ENCODE data around the gene PIK3AP1. TPM values are rescaled to one million over a fixed set of nuclear protein-coding genes. Genes with fewer than 3 reads are reported as not detected.

The PIK3AP1 gene
- total RNA-seq, 1 experiment from 2014 or later = 1.7 TPM

DNA sequence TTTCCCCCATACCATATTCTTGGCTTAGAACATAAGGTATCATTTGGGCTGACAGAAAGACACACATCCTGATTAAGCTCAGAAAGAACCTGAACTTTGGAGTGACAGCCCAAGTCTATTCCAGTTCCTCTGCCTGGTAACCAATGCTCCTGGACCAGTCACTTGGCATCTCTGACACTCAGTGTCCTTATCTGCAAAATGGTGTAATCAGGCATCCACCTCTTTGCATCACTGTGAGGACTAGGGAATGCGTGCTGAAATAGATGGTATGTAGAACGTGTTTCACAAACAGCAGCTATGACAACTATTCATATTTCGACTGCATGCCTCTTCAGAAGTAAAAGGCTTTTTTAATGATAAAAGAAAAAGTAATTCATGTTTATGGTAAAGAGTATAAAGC is 26.2 kb upstream of the PIK3AP1 start:
- WGBS (ENCODE audit: extremely low coverage, insufficient read length, low lambda C conversion rate) = no CpG with 5 or more reads among the region's 3 CpGs
- H3K18ac ChIP-seq (ENCODE audit: insufficient read length, low read depth, low read length) = no peak overlapping the region

More for the DNA sequence above, 26.2 kb upstream of the PIK3AP1 start:
- no peaks in the 10 kb centered on the region for H3K36me3 Mint-ChIP-seq (ENCODE audit: insufficient read depth in 1 of 3, low read depth in 3 of 3)
- no peak overlapping the region for H3K4me3 Mint-ChIP-seq
- no peak overlapping the region for H3K27ac ChIP-seq (ENCODE audit: insufficient read length, low read depth, low read length)
- H3K9me3 ChIP-seq (ENCODE audit: control insufficient read depth, low read depth, low read length) = no peaks in the 10 kb centered on the region
- no peaks in the 10 kb centered on the region for H3K23me2 ChIP-seq (ENCODE audit: insufficient read length, low read depth, low read length, poor library complexity, severe bottlenecking)
- no peak overlapping the region for H3K4me2 ChIP-seq (ENCODE audit: insufficient read depth, insufficient read length, low read length)
- no peaks in the 10 kb centered on the region for H3K79me1 ChIP-seq (ENCODE audit: insufficient read depth, low read depth, low read length, poor library complexity, severe bottlenecking)
- H2AK5ac ChIP-seq (ENCODE audit: insufficient read length, low read length) = no peak overlapping the region
- H3K4me1 Mint-ChIP-seq = peaks cover 4 to 5% of the 10 kb centered on the region in 2 experiments; a peak in 2 of 4 replicates
- H2BK120ac ChIP-seq (ENCODE audit: low read depth, low read length, poor library complexity, severe bottlenecking) = no peak overlapping the region
- H4K8ac ChIP-seq (replicated peaks; ENCODE audit: insufficient read length, low read depth, low read length) = no peak overlapping the region
- TF ChIP-seq CTCF (conservative IDR thresholded peaks at IDR 0.05) = no peak
- no peak overlapping the region for H2AFZ ChIP-seq (ENCODE audit: low read length)
- no peak overlapping the region for H2BK15ac ChIP-seq (ENCODE audit: low read depth, low read length)
- H3K56ac ChIP-seq (ENCODE audit: insufficient read length, low read depth, low read length) = no peak overlapping the region
- no peaks in the 10 kb centered on the region for H3K79me2 ChIP-seq (ENCODE audit: insufficient read depth, low read length)
- no peak overlapping the region for H3K4ac ChIP-seq (ENCODE audit: low read depth, low read length)
- H2BK12ac ChIP-seq (ENCODE audit: insufficient read length, low read depth, low read length) = no peak overlapping the region
- H3K9ac ChIP-seq (ENCODE audit: extremely low read depth, insufficient read length, low read length) = no peak overlapping the region
- H4K91ac ChIP-seq (ENCODE audit: insufficient read length, low read depth, low read length) = no peak overlapping the region
- no peak overlapping the region for H2BK5ac ChIP-seq (ENCODE audit: insufficient read length, low read length)
- H3K14ac ChIP-seq (ENCODE audit: insufficient read depth, low read length) = no peak overlapping the region
- no peak overlapping the region for H4K5ac ChIP-seq (ENCODE audit: insufficient read length, low read depth, low read length)
- H3T11ph ChIP-seq (ENCODE audit: low read length) = no peak overlapping the region
- H3K23ac ChIP-seq (ENCODE audit: insufficient read length, low read depth, low read length) = no peak overlapping the region
- no peaks in the 10 kb centered on the region; the same call in 1 of the 2 replicates for H3K27me3 Mint-ChIP-seq (ENCODE audit: low read depth)
- H3K4me1 ChIP-seq (ENCODE audit: insufficient read depth, low read length) = no peaks in the 10 kb centered on the region
- no peaks in the 10 kb centered on the region for H3K27me3 ChIP-seq (ENCODE audit: insufficient read depth, low read length)
- no peak for DNase-seq
- H4K20me1 ChIP-seq (ENCODE audit: control insufficient read depth, insufficient read depth, insufficient read length) = no peaks in the 10 kb centered on the region
- H3K27ac Mint-ChIP-seq = no peak overlapping the region
- no peaks in the 10 kb centered on the region for H3K9me3 Mint-ChIP-seq
- no peak overlapping the region for H2BK20ac ChIP-seq (ENCODE audit: low read depth, low read length, poor library complexity, severe bottlenecking)

Measured in H9 (cell line).